Measurements from ENCODE around the gene IER3.
"Not testable (repeated sequence)": the region's sequence is repeated elsewhere in the genome, so short reads cannot be mapped to it uniquely, and the experiment has no call there.

Gene IER3

GRCh38 chr6:30747300-30747687 lies 2.9 kb upstream of the IER3 start:
- no peak for DNase-seq

GRCh38 chr6:30743099-30744053 lies 971 bp downstream of the IER3 start:
- DNase-seq: no peak

GRCh38 chr6:30742316-30743098 lies 1.8 kb downstream of the IER3 start, which contains the start of gene FLOT1:
TSS of gene FLOT1 (minus strand) at chr6:30742687. CDS start at chr6:30742189, 498 bp downstream.
- peak; percentile 34 for DNase-seq

- DNase-seq: no peak
These were observed 2.5 kb downstream of the IER3 start for GRCh38 chr6:30741789-30742315.

GRCh38 chr6:30741063-30741779 lies 3.1 kb downstream of the IER3 start:
- no peak for DNase-seq

- no peak for DNase-seq
These were observed 3.8 kb downstream of the IER3 start for GRCh38 chr6:30740540-30740870.

- DNase-seq: no peak
These were observed 5.8 kb downstream of the IER3 start for GRCh38 chr6:30738532-30738931.

GRCh38 chr6:30735668-30736314 lies 8.6 kb downstream of the IER3 start:
- no peak for DNase-seq

- DNase-seq: no peak
These were observed 12.0 kb downstream of the IER3 start for GRCh38 chr6:30732237-30732943.

- peak; percentile 71 for DNase-seq
These were observed 13.5 kb downstream of the IER3 start for GRCh38 chr6:30730601-30731435.

- no peak for DNase-seq
These were observed 16.3 kb downstream of the IER3 start for GRCh38 chr6:30727920-30728553.

- DNase-seq: no peak
These were observed 17.6 kb downstream of the IER3 start for GRCh38 chr6:30726506-30727413.

GRCh38 chr6:30725713-30726505 lies 18.4 kb downstream of the IER3 start:
- DNase-seq: no peak

- DNase-seq: no peak
These were observed 19.3 kb downstream of the IER3 start for GRCh38 chr6:30724906-30725667.

- DNase-seq: not testable (repeated sequence)
These were observed 20.3 kb downstream of the IER3 start for GRCh38 chr6:30723843-30724741.

GRCh38 chr6:30723159-30723842 lies 21.0 kb downstream of the IER3 start:
- DNase-seq: not testable (repeated sequence)
